HPDE6-E6E7 (cell line): ENCODE results near the gene KCNQ1OT1.

ENCODE experiments used
- DNase-seq: peaks from one replicate; pipeline ENCODE4 v3.0.0; 2011; ENCODE audit warnings: missing footprints; ENCODE audit errors: extremely low spot score

The KCNQ1OT1 gene

GRCh38 chr11:2721210-2721916 is 21.6 kb upstream of the KCNQ1OT1 start:
- no peak for DNase-seq

- no peak for DNase-seq
These were observed 20.2 kb upstream of the KCNQ1OT1 start for GRCh38 chr11:2719831-2720590.

GRCh38 chr11:2718817-2719438 is 19.1 kb upstream of the KCNQ1OT1 start:
- DNase-seq, result no peak

GRCh38 chr11:2717561-2718325 is 17.9 kb upstream of the KCNQ1OT1 start:
- no peak for DNase-seq

- no peak for DNase-seq
These were observed 16.7 kb upstream of the KCNQ1OT1 start for GRCh38 chr11:2716376-2717095.

GRCh38 chr11:2715716-2716350 is 16.0 kb upstream of the KCNQ1OT1 start:
- DNase-seq, result no peak

GRCh38 chr11:2714871-2715270 is 15.1 kb upstream of the KCNQ1OT1 start:
- DNase-seq, result no peak

- DNase-seq, result no peak
These were observed 14.6 kb upstream of the KCNQ1OT1 start for GRCh38 chr11:2714463-2714800.

- no peak for DNase-seq
These were observed 14.1 kb upstream of the KCNQ1OT1 start for GRCh38 chr11:2713661-2714462.

- no peak for DNase-seq
These were observed 13.3 kb upstream of the KCNQ1OT1 start for GRCh38 chr11:2713094-2713493.

GRCh38 chr11:2711161-2711560 is 11.4 kb upstream of the KCNQ1OT1 start:
- DNase-seq, result no peak

- DNase-seq, result no peak
These were observed 9.6 kb upstream of the KCNQ1OT1 start for GRCh38 chr11:2709429-2709828.

GRCh38 chr11:2708757-2709281 is 9.0 kb upstream of the KCNQ1OT1 start:
- no peak for DNase-seq

- DNase-seq, result no peak
These were observed 8.4 kb upstream of the KCNQ1OT1 start for GRCh38 chr11:2708151-2708581.

GRCh38 chr11:2707736-2708135 is 7.9 kb upstream of the KCNQ1OT1 start:
- no peak for DNase-seq

- no peak for DNase-seq
These were observed 6.5 kb upstream of the KCNQ1OT1 start for GRCh38 chr11:2706321-2706720.

GRCh38 chr11:2704896-2705606 is 5.3 kb upstream of the KCNQ1OT1 start:
- DNase-seq, result no peak

GRCh38 chr11:2704356-2704755 is 4.6 kb upstream of the KCNQ1OT1 start:
- DNase-seq, result no peak
